GM21447 (cell line): ENCODE measurements around the gene MT4.
"Not testable (repeated sequence)": the region's sequence is repeated elsewhere in the genome, so short reads cannot be mapped to it uniquely, and the experiment has no call there.

Source experiments
- ATAC-seq: cut with Tn5 transposase; IDR thresholded peaks from one replicate; pipeline ENCODE4 v1.9.1; 2021; ENCODE audit not compliant: unreplicated experiment

Gene MT4

GRCh38 chr16:56558024-56558747 lies 6.7 kb upstream of the MT4 start:
- no peak for ATAC-seq

- no peak for ATAC-seq
Observed at GRCh38 chr16:56559109-56559508, 5.8 kb upstream of the MT4 start.

GRCh38 chr16:56560447-56560846 lies 4.4 kb upstream of the MT4 start:
- ATAC-seq = no peak

GRCh38 chr16:56561126-56561525 lies 3.7 kb upstream of the MT4 start:
- ATAC-seq = no peak

- ATAC-seq = no peak
Observed at GRCh38 chr16:56569971-56570370, 5.1 kb downstream of the MT4 start.

GRCh38 chr16:56571525-56571924 lies 6.7 kb downstream of the MT4 start:
- no peak for ATAC-seq

- no peak for ATAC-seq
Observed at GRCh38 chr16:56574625-56575024, 9.8 kb downstream of the MT4 start.

GRCh38 chr16:56576585-56577299 lies 11.9 kb downstream of the MT4 start:
- ATAC-seq = peak; percentile 91

- ATAC-seq = no peak
Observed at GRCh38 chr16:56577300-56577625, 12.4 kb downstream of the MT4 start.

GRCh38 chr16:56580391-56581048 lies 15.6 kb downstream of the MT4 start:
- no peak for ATAC-seq

GRCh38 chr16:56582911-56583310 lies 18.0 kb downstream of the MT4 start:
- not testable (repeated sequence) for ATAC-seq

GRCh38 chr16:56583351-56584168 lies 18.7 kb downstream of the MT4 start:
- ATAC-seq = no peak

- no peak for ATAC-seq
Observed at GRCh38 chr16:56584276-56584675, 19.4 kb downstream of the MT4 start.

- ATAC-seq = no peak
Observed at GRCh38 chr16:56588781-56589140, 23.9 kb downstream of the MT4 start.

GRCh38 chr16:56589141-56590039 lies 24.5 kb downstream of the MT4 start, which contains the start of gene MT3:
TSS of gene MT3 (plus strand) at chr16:56589528. CDS start at chr16:56589591, 63 bp downstream.
- ATAC-seq = no peak

GRCh38 chr16:56591377-56592060 lies 26.6 kb downstream of the MT4 start:
- ATAC-seq = no peak

GRCh38 chr16:56593573-56594291 lies 28.9 kb downstream of the MT4 start:
- no peak for ATAC-seq

- ATAC-seq = no peak
Observed at GRCh38 chr16:56594292-56594619, 29.4 kb downstream of the MT4 start.

GRCh38 chr16:56600398-56600999 lies 35.6 kb downstream of the MT4 start:
- ATAC-seq = no peak
